ENCODE data around the gene IFT27. TPM values are rescaled to one million over a fixed set of nuclear protein-coding genes. Genes with fewer than 3 reads are reported as not detected.

Gene IFT27
- total RNA-seq, 4 donors from 2014 or later, result 19.7 to 27.7 (median 22.8) TPM

DNA sequence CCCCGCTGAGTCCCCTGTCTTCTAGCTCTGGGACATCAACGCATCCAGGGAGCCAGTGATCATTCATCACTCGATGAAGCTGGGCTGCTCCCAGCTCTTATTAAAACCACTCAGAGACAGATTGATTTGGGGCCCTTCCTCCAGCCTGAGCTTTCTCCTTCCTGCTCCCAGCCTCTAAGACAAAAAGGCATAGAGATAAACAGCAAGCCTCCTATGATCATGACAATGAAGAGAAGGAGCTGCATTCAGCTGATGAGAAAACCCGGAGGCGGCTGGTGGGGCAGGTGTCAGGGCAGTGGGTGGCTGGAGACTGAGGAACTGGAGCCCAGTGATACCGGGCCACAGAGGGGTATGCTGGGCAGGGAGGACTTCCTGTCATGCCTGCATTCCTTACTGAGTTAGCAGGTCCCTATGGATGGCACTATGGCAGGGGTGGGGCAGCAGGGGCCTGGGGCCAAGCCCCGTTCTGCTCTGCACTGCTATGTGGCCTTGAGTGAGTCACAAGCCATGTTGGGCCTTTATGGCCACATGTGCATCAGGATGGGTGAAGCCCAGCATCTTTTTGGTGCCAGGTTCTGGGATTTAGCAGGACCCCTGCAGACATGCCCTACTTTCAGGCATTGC, 20.7 kb upstream of the IFT27 start:
- H3K36me3 ChIP-seq, result no peaks in the 10 kb centered on the region
- no peaks in the 10 kb centered on the region for H3K9me3 ChIP-seq
- no peaks in the 10 kb centered on the region for H3K4me1 ChIP-seq
- H3K27ac ChIP-seq, result no peak overlapping the region
- no peak for TF ChIP-seq POLR2A (IDR thresholded peaks at IDR 0.05)
- no peak overlapping the region for H3K4me3 ChIP-seq
- H3K27me3 ChIP-seq, result no peaks in the 10 kb centered on the region
- no peak for DNase-seq

DNA sequence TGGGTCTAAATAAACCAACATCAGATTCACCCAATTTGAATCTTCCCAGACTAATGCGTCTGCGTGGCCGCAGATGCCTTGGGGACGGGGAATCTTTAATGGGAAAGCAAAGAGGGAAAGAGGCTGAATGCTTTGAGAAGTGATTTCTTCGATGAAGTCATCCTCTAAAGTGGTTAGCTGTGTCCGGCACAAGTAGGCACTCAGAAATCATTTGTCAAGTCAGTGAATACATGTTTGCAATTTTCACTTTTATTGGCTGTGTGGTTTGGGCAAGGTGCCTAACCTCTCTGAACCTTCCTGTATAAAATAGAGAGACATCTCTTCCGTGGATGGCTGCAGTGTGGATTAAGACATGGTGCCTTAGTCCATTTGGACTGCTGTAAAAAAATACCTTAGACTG, 19.7 kb upstream of the IFT27 start:
- H3K27ac ChIP-seq, result no peak overlapping the region
- H3K9me3 ChIP-seq, result no peaks in the 10 kb centered on the region
- no peaks in the 10 kb centered on the region for H3K27me3 ChIP-seq
- no peaks in the 10 kb centered on the region for H3K36me3 ChIP-seq
- TF ChIP-seq, protein P1, sequence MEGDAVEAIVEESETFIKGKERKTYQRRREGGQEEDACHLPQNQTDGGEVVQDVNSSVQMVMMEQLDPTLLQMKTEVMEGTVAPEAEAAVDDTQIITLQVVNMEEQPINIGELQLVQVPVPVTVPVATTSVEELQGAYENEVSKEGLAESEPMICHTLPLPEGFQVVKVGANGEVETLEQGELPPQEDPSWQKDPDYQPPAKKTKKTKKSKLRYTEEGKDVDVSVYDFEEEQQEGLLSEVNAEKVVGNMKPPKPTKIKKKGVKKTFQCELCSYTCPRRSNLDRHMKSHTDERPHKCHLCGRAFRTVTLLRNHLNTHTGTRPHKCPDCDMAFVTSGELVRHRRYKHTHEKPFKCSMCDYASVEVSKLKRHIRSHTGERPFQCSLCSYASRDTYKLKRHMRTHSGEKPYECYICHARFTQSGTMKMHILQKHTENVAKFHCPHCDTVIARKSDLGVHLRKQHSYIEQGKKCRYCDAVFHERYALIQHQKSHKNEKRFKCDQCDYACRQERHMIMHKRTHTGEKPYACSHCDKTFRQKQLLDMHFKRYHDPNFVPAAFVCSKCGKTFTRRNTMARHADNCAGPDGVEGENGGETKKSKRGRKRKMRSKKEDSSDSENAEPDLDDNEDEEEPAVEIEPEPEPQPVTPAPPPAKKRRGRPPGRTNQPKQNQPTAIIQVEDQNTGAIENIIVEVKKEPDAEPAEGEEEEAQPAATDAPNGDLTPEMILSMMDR (IDR thresholded peaks at IDR 0.05), result no peak
- no peak for TF ChIP-seq POLR2A (IDR thresholded peaks at IDR 0.05)
- no peak overlapping the region for H3K4me3 ChIP-seq
- no peaks in the 10 kb centered on the region for H3K4me1 ChIP-seq
- DNase-seq, result no peak

DNA sequence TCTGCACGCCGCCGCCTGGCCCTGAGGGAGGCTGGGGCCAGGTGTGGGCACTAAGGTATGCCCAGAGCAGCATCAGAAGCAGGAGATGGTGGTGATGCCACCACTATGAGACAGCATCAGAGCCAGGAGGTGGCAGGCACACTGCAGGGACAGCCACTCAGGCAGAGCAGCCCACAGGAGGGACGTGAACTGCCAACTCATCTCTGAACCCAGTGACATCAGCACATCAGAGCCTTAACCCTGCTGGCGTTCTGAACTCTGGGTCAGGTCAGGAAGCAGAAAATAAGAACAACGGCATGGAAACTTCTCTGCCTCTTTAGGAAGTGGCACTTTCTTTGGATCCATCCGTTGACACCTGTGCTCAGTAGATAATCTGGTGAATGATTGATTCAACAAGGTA, 14.7 kb upstream of the IFT27 start:
- Histone ChIP-seq H3K36me3 (no peaks in the 10 kb centered on the region), H3K4me1 (no peaks in the 10 kb centered on the region), H3K27me3 (no peaks in the 10 kb centered on the region), H3K27ac (no peak overlapping the region), H3K4me3 (no peak overlapping the region), H3K9me3 (no peaks in the 10 kb centered on the region)
- DNase-seq, result no peak
- no peak for TF ChIP-seq POLR2A (IDR thresholded peaks at IDR 0.05)
- TF ChIP-seq, protein P1 (IDR thresholded peaks at IDR 0.05), result no peak

DNA sequence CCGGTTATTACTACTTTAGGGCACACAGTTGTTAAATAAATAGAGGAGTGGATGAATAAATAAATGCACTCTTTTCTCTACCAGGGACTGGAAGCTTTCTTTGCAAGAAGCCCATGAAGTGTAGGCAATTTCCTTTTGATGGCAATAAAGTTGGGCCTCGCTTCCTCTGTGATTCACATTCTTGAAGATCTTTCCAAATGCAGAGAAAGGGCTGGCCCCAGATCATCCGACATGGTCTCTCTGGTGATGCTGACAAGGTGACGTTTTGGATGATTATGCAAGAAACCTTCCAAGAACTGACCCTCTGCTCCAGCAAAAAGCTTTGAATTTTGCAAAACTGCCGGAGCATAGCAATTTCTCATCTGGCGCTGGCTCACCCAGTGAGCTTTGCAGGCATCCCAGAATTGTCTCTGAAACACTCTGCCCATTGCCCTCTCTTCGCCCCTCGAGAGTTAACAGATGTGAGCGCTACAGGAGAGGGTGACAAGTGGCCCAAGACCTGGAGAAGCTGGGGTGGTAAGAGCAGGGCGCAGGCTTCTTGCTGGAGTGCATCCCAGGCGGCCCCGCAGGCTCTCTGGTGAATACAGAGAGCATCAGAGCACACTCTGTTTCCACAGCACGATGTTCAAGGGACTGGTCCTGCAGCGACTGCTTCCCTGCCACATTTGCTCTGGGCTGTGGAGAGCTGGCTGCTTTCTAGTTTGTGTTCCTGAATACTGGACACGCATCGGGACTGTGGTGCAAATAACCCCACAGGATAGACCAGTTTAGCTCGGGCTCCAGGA, 11.5 kb upstream of the IFT27 start:
- TF ChIP-seq, protein P1 (IDR thresholded peaks at IDR 0.05), result no peak
- no peak for TF ChIP-seq POLR2A (IDR thresholded peaks at IDR 0.05)
- no peaks in the 10 kb centered on the region for H3K27me3 ChIP-seq
- no peak overlapping the region for H3K4me3 ChIP-seq
- H3K36me3 ChIP-seq, result no peaks in the 10 kb centered on the region
- no peaks in the 10 kb centered on the region for H3K9me3 ChIP-seq
- H3K27ac ChIP-seq, result no peak overlapping the region
- DNase-seq, result no peak
- H3K4me1 ChIP-seq, result peaks cover 0 to under 1% (median under 1%) of the 10 kb centered on the region in 4 donors

DNA sequence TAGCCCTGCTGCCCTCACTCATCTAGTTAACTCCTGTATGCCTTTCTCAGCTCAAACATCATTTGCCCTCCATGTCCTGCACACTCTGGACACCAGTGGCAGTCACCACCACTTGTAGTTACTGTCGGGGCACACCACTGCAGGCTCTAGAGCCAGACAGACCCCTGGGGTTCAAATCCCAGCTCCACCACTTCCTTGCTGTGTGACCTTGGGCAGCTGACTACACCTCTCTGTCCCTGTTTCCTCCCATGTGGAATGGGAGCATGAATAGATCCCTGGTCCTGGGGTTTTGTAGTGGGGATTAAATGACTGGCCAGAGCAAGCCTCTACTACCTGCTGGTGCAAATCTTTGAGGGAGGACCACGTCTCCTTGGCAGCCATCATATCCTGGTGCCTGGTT, 7.8 kb upstream of the IFT27 start:
- DNase-seq, result no peak
- H3K4me1 ChIP-seq, result peaks cover 0 to 5% (median 2%) of the 10 kb centered on the region in 4 donors
- no peak overlapping the region for H3K4me3 ChIP-seq
- H3K27me3 ChIP-seq, result no peaks in the 10 kb centered on the region
- no peaks in the 10 kb centered on the region for H3K9me3 ChIP-seq
- no peak overlapping the region for H3K27ac ChIP-seq
- no peaks in the 10 kb centered on the region for H3K36me3 ChIP-seq
- TF ChIP-seq, protein P1 (IDR thresholded peaks at IDR 0.05), result no peak
- no peak for TF ChIP-seq POLR2A (IDR thresholded peaks at IDR 0.05)
